ENCODE measurements around the gene SLC7A6OS.

GRCh38 chr16:68289202-68289601 is 21.5 kb downstream of the SLC7A6OS start:
- TF ChIP-seq CTCF (IDR thresholded peaks at IDR 0.05) (no peak), POLR2AphosphoS5 (IDR thresholded peaks at IDR 0.05) (no peak)
